Mucosa of descending colon (tissue), 3 donors: ENCODE data around the gene IL12B. TPM values are rescaled to one million over a fixed set of nuclear protein-coding genes. Genes with fewer than 3 reads are reported as not detected.
"Not testable (repeated sequence)": the region's sequence is repeated elsewhere in the genome, so short reads cannot be mapped to it uniquely, and the experiment has no call there.

Experiments used
- ATAC-seq: fragments of 200-7000 bp; cut with Tn5 transposase; one replicate; pipeline ENCODE4 v1.9.1; 2020; ENCODE audit warnings: mild to moderate bottlenecking, moderate library complexity
- DNase-seq, 3 donors: peaks; one replicate each; pipeline ENCODE4 v3.0.0-alpha.2; 2020
- H3K36me3 ChIP-seq: fragments of 200-600 bp; one replicate; pipeline ENCODE4 v1.8.0; 2021; ENCODE audit warnings: low read depth, mild to moderate bottlenecking
- H3K4me1 ChIP-seq: fragments of 200-600 bp; one replicate; pipeline ENCODE4 v1.8.0; 2021; ENCODE audit warnings: low read depth, mild to moderate bottlenecking
- H3K4me3 ChIP-seq: fragments of 200-600 bp; one replicate; pipeline ENCODE4 v1.8.0; 2021; ENCODE audit warnings: mild to moderate bottlenecking
- H3K9me3 ChIP-seq: fragments of 200-600 bp; one replicate; pipeline ENCODE4 v1.8.0; 2021; ENCODE audit warnings: mild to moderate bottlenecking
- intact Hi-C, 2 donors: fragments of 100-400 bp; cut with DNase I in 1 of 2; cut with micrococcal nuclease in 1 of 2; formaldehyde crosslinking; loops; one replicate each; pipeline versions ENCODE4 v1.11.0 to v1.11.1; 2022; cut with DNase I, micrococcal nuclease
- total RNA-seq, 3 donors: library from RNA; stranded (reverse); fragmentation: NEBNext Ultra II Directional in 2 of 3; extraction: Animal tissue kit (Norgen Biotek cat#: 25700) in 2 of 3; gene quantifications; one replicate each; pipeline versions ENCODE4 v1.2.1 to v1.2.4, GENCODE V29; 2021 to 2023
- TF ChIP-seq, protein P1 (sequence below): fragments of 200-600 bp; IDR thresholded peaks from one replicate; pipeline ENCODE4 v1.8.0; 2022; ENCODE audit warnings: antibody characterized with exemption, mild to moderate bottlenecking
- donor health status: DM: no; HTN: no; CAD: no; lungs with moderate emphysema.
- donor health status: DM: no; HTN: no; CAD: no.
- donor health status: DM: no; HTN: yes; CAD: no.

Gene IL12B
- total RNA-seq, 3 donors from 2014 or later, result not detected

DNA sequence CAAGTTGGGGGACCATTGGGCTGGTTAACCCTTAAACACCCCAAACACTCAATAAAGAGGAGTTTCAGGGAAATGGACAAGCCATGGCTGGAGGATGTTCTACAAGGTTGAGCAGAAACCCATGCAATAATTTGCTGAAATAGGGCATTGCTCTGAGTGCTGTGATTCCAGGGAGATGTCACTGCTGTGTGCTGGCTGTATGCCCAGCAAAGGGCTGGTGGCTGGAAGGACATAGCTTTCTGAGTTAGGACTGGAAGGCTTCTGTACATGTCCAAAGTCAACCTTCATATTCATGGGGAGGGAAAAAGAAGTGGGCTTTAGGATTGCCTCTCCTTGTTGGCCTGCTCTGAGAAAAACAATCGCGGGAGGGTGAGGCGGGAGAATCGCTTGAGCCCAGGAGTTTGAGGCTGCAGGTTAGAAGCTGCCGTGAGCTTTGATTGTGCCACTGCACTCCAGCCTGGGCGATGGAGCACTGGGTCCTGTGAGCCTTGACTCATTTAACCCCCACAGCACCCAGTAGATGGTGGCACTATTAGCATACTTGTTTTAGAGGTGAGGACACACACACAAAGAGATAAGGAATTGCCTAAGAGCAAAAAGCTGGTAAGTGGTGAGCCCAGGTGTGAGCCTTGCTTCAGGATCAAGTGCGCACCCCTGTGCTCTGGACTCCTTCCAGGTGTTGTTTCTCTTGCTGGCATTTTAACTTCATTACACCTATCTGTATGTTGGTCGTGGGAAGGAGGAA lies 20.4 kb downstream of the IL12B start:
- Histone ChIP-seq H3K36me3 (no peaks in the 10 kb centered on the region), H3K4me3 (no peak overlapping the region)
- ATAC-seq, result peak; percentile 33

DNA sequence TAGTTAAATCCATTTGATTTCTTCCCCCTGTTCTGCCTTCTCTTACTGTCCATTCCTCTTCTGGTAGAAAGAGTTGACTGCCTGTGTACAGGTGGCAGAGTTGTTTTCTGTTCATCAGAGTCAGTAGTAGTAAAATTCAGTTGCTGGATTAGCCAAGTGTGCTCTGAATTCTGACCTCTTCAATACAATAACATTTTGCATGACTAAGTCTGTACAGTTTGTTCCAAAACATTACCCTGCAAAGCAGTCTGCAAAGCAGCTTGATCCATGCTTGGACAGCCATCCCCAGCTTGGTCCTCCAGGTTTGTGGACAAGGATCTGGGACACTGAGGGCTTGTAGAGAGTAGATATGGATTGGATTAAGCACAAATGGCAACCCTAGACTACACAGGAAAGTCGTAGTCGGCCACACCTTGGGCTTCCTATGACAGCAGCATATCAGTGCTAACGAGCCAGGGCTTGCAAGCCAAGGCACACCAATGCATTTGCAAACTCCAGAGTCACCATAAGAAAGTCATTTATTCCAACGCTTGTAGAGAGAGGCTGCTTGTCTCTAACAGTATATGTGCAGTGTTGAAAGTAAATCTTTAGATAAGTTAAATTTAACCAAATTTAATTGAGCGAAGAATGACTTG lies 25.2 kb downstream of the IL12B start:
- Histone ChIP-seq H3K4me1 (no peaks in the 10 kb centered on the region), H3K36me3 (no peaks in the 10 kb centered on the region), H3K9me3 (peaks cover 10% of the 10 kb centered on the region), H3K4me3 (no peak overlapping the region)
- intact Hi-C loops, result no loop called here
- ATAC-seq, result no peak
- no peak for DNase-seq
- TF ChIP-seq, protein P1, sequence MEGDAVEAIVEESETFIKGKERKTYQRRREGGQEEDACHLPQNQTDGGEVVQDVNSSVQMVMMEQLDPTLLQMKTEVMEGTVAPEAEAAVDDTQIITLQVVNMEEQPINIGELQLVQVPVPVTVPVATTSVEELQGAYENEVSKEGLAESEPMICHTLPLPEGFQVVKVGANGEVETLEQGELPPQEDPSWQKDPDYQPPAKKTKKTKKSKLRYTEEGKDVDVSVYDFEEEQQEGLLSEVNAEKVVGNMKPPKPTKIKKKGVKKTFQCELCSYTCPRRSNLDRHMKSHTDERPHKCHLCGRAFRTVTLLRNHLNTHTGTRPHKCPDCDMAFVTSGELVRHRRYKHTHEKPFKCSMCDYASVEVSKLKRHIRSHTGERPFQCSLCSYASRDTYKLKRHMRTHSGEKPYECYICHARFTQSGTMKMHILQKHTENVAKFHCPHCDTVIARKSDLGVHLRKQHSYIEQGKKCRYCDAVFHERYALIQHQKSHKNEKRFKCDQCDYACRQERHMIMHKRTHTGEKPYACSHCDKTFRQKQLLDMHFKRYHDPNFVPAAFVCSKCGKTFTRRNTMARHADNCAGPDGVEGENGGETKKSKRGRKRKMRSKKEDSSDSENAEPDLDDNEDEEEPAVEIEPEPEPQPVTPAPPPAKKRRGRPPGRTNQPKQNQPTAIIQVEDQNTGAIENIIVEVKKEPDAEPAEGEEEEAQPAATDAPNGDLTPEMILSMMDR, result no peak

More for the DNA sequence above, 20.4 kb downstream of the IL12B start:
- intact Hi-C loops, result loop anchor here in 1 of 2 donors (10.0 kb wide), 1 partner anchor 155 kb away; no protein-coding TSS in a partner anchor
- H3K9me3 ChIP-seq, result no peaks in the 10 kb centered on the region
- no peak for DNase-seq
- TF ChIP-seq, protein P1, result no peak
- no peaks in the 10 kb centered on the region for H3K4me1 ChIP-seq

DNA sequence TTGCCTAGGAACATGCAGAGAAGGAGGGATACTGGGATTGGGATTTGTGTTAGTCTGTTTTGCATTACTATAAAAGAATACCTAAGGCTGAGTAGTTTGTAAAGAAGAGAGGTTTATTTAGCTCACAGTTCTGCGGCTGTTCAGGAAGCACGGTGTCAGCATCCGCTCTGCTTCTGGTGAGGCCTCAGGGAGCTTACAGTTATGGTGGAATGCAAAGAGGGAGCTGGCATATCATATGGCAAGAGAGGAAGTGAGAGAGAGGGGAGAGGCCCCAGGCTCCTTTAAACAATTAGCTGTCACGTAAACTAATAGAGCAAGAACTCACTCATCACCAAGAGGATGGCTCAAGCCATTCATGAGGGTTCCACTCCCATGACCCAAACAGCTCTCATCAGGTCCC lies 27.0 kb downstream of the IL12B start:
- DNase-seq (no peak), ATAC-seq (no peak)
- intact Hi-C loops, result no loop called here
- Histone ChIP-seq H3K9me3 (peaks cover 11% of the 10 kb centered on the region), H3K4me3 (no peak overlapping the region), H3K36me3 (no peaks in the 10 kb centered on the region), H3K4me1 (no peaks in the 10 kb centered on the region)
- TF ChIP-seq, protein P1, result no peak

DNA sequence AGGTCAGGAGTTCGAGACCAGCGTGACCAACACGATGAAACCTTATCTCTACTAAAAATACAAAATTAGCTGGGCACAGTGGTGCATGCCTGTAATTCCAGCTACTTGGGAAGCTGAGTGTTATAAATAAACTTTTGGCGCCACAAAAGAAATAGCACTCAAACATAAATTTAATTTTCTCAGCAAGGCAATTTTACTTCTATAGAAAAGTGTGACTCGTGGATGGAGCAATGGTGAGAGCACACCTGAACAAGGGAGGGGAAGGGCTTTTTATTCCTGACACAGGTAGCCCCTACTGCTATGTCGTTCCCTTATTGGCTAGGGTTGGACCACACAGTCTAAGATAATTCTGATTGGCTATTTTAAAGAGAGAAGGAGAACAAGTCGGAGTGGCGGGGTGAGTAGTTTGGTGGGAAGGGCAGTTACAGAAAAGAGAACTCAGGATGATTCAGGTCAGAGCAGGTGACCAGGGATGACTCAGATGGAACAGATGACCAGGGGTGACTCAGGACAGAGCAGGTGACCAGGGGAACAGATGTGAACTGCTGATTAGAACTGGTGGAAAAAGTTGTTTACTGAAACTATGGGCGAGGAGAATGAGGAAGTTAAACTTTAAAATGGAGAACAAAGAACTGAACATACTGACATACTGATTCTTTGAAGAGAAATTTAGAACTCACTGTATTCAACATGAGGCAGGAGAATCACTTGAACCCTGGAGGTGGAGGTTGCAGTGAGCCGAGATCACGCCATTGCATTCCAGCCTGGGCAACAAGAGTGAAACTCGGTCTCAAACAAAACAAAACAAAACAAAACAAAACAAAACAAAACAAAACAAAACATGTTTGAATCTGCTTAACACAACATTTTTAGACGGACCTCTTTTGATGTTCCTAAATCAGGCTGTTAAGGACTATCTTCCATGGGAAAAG lies 28.1 kb downstream of the IL12B start:
- H3K4me1 ChIP-seq, DNase-seq, H3K36me3 ChIP-seq, intact Hi-C loops, H3K4me3 ChIP-seq, ATAC-seq: not testable (repeated sequence)
- H3K9me3 ChIP-seq, result peaks cover 17% of the 10 kb centered on the region

DNA sequence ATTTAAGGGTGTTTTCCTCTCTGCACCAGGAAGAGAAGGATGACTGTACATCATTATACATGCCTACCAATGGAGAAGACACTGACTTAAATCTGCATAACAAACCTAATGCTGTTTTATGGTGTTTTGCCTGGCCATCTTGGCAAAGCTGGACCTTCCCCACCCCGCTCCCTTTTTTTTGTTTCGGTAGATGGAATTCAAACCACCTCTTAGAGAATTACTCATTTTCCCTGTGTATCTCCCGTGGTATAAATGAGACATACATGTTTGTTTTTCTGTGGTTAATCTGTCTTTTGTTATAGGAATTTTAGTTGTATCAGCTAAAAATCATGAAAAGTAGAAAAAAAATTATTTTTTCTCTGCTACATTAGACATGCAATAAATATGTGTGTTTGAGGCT lies 28.8 kb downstream of the IL12B start:
- H3K4me1 ChIP-seq, result no peaks in the 10 kb centered on the region
- intact Hi-C loops, result no loop called here

DNA sequence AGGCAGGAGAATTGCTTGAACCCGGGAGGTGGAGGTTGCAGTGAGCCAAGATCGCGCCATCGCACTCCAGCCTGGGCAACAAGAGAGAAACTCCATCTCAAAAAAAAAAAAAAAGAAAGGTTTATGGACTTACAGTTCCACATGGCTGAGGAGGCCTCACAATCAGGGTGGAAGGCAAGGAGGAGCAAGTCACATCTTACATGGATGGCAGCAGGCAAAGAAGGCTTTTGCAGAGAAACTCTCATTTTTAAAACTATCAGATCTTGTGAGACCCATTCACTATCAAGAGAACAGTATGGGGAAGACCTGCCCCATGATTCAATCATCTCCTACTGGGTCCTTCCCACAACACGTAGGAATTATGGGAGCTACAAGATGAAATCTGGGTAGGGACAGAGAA lies 33.0 kb downstream of the IL12B start:
- H3K36me3 ChIP-seq, ATAC-seq, DNase-seq, H3K4me3 ChIP-seq, intact Hi-C loops, H3K4me1 ChIP-seq: not testable (repeated sequence)
- H3K9me3 ChIP-seq, result peaks cover 12% of the 10 kb centered on the region

More for the DNA sequence above, 28.8 kb downstream of the IL12B start:
- H3K36me3 ChIP-seq, result no peaks in the 10 kb centered on the region
- no peak for DNase-seq
- H3K9me3 ChIP-seq, result peaks cover 17% of the 10 kb centered on the region
- H3K4me3 ChIP-seq, result no peak overlapping the region
- no peak for ATAC-seq
- TF ChIP-seq, protein P1, result no peak
